ENCODE measurements around the gene ARHGAP10.
"Not testable (repeated sequence)": the region's sequence is repeated elsewhere in the genome, so short reads cannot be mapped to it uniquely, and the experiment has no call there.

Gene ARHGAP10

GRCh38 chr4:147891476-147892115 is 159.7 kb downstream of the ARHGAP10 start:
- DNase-seq (ENCODE audit: insufficient read length, low spot score), result no peak
- no peak for FAIRE-seq
- no peak for TF ChIP-seq CTCF (IDR thresholded peaks at IDR 0.05; ENCODE audit: insufficient read depth, missing control alignments)

- no peak for TF ChIP-seq CTCF (IDR thresholded peaks at IDR 0.05; ENCODE audit: insufficient read depth, missing control alignments)
- FAIRE-seq, result no peak
- no peak for DNase-seq (ENCODE audit: insufficient read length, low spot score)
These were observed 167.6 kb downstream of the ARHGAP10 start for GRCh38 chr4:147899512-147899911.

GRCh38 chr4:147901388-147901787 is 169.5 kb downstream of the ARHGAP10 start:
- DNase-seq (ENCODE audit: insufficient read length, low spot score), result no peak

GRCh38 chr4:147901916-147902315 is 170.0 kb downstream of the ARHGAP10 start:
- DNase-seq (ENCODE audit: insufficient read length, low spot score), result no peak
- no peak for TF ChIP-seq CTCF (IDR thresholded peaks at IDR 0.05; ENCODE audit: insufficient read depth, missing control alignments)
- no peak for FAIRE-seq

More at GRCh38 chr4:147901388-147901787, 169.5 kb downstream of the ARHGAP10 start:
- TF ChIP-seq CTCF (IDR thresholded peaks at IDR 0.05; ENCODE audit: insufficient read depth, missing control alignments), result no peak
- no peak for FAIRE-seq

- no peak for TF ChIP-seq CTCF (IDR thresholded peaks at IDR 0.05; ENCODE audit: insufficient read depth, missing control alignments)
- DNase-seq (ENCODE audit: insufficient read length, low spot score) (no peak), FAIRE-seq (no peak)
These were observed 177.3 kb downstream of the ARHGAP10 start for GRCh38 chr4:147909225-147909624.

GRCh38 chr4:147910315-147910714 is 178.4 kb downstream of the ARHGAP10 start:
- DNase-seq (ENCODE audit: insufficient read length, low spot score), result no peak
- TF ChIP-seq CTCF (IDR thresholded peaks at IDR 0.05; ENCODE audit: insufficient read depth, missing control alignments), result no peak
- no peak for FAIRE-seq

GRCh38 chr4:147912106-147912505 is 180.2 kb downstream of the ARHGAP10 start:
- not testable (repeated sequence) for DNase-seq (ENCODE audit: insufficient read length, low spot score); FAIRE-seq

GRCh38 chr4:147913137-147913536 is 181.2 kb downstream of the ARHGAP10 start:
- TF ChIP-seq CTCF (IDR thresholded peaks at IDR 0.05; ENCODE audit: insufficient read depth, missing control alignments), result no peak
- FAIRE-seq, result no peak

More at GRCh38 chr4:147913137-147913536, 181.2 kb downstream of the ARHGAP10 start:
- DNase-seq (ENCODE audit: insufficient read length, low spot score), result no peak

Data from D721Med (cell line).